ENCODE data around the gene GNA14. TPM values are rescaled to one million over a fixed set of nuclear protein-coding genes. Genes with fewer than 3 reads are reported as not detected.

GNA14 gene
- total RNA-seq, 1 experiment from 2014 or later: 0.25 TPM

- ChIA-PET RAD21 (ENCODE audit: low non-redundant PET in 1 of 2, low total read pairs in 2 of 2, uncharacterized antibody in 2 of 2, unreplicated experiment in 2 of 2) (no interaction called here), POLR2A (no interaction called here), CTCF (interaction anchor here (1.8 kb wide), 1 partner anchor 15 kb away, joined by 5 read pairs; no protein-coding TSS in a partner anchor)
- H3K4me2 ChIP-seq (ENCODE audit: low read length): no peak overlapping the region
- no peak overlapping the region for H3K9ac ChIP-seq (ENCODE audit: low read length)
- DNase-seq (ENCODE audit: low read depth, low spot score) (no peak), ATAC-seq (no peak)
- H3K4me3 ChIP-seq (replicated peaks in 1 of 2; ENCODE audit: low read depth in 1 of 2, low read length in 2 of 2): no peak overlapping the region
- no peaks in the 10 kb centered on the region for H4K20me1 ChIP-seq (ENCODE audit: insufficient read depth)
- H2AFZ ChIP-seq (ENCODE audit: low read depth, low read length, poor library complexity, severe bottlenecking): no peak overlapping the region
- no peak overlapping the region for H3K27ac ChIP-seq (ENCODE audit: low read depth, low read length)
- no peaks in the 10 kb centered on the region for H3K36me3 ChIP-seq (ENCODE audit: control insufficient read depth in 1 of 2, insufficient read depth in 2 of 2, low read length in 2 of 2)
- no TSS peak for BruUV-seq (replicated peaks)
- TF ChIP-seq RAD21 (IDR thresholded peaks at IDR 0.05; ENCODE audit: low read depth) (no peak), EZH2phosphoT487 (IDR thresholded peaks at IDR 0.05; ENCODE audit: borderline replicate concordance) (no peak), MAX (IDR thresholded peaks at IDR 0.05) (no peak), CTCF (IDR thresholded peaks at IDR 0.05 in 2 of 3, conservative IDR thresholded peaks at IDR 0.05 in 1 of 3; ENCODE audit: borderline replicate concordance in 1 of 3, insufficient read depth in 1 of 3, low read depth in 2 of 3, low read length in 2 of 3) (no peak), CEBPB (IDR thresholded peaks at IDR 0.05; ENCODE audit: low read depth) (no peak), FOSL1 (IDR thresholded peaks at IDR 0.05; ENCODE audit: low read depth) (no peak), POLR2AphosphoS5 (IDR thresholded peaks at IDR 0.05; ENCODE audit: low read depth, low read length) (no peak), JUND (IDR thresholded peaks at IDR 0.05) (no peak), ZBTB33 (IDR thresholded peaks at IDR 0.05; ENCODE audit: extremely low read depth, insufficient replicate concordance, low read length) (no peak), ELF1 (IDR thresholded peaks at IDR 0.05; ENCODE audit: borderline replicate concordance, low read depth) (no peak), REST (IDR thresholded peaks at IDR 0.05; ENCODE audit: low read depth) (no peak), SP1 (IDR thresholded peaks at IDR 0.05; ENCODE audit: low read depth) (no peak), YY1 (IDR thresholded peaks at IDR 0.05; ENCODE audit: extremely low read depth, insufficient replicate concordance, low read depth, low read length) (no peak), SRF (IDR thresholded peaks at IDR 0.05; ENCODE audit: low read depth) (no peak), ZNF274 (IDR thresholded peaks at IDR 0.05; ENCODE audit: low read depth, low read length) (no peak), CBX3 (IDR thresholded peaks at IDR 0.05; ENCODE audit: low read depth) (no peak)
- H3K4me1 ChIP-seq (ENCODE audit: control insufficient read depth in 1 of 2, insufficient read depth in 2 of 2, low read length in 2 of 2): no peaks in the 10 kb centered on the region
- H3K27me3 ChIP-seq (ENCODE audit: insufficient read depth, low read length): no peaks in the 10 kb centered on the region
- no peaks in the 10 kb centered on the region for H3K79me2 ChIP-seq (ENCODE audit: insufficient read depth, low read length)
- intact Hi-C loops (cut with micrococcal nuclease): no loop called here
- peaks cover 0 to 6% of the 10 kb centered on the region in 2 experiments; a peak in 1 of 4 replicates for H3K9me3 ChIP-seq (ENCODE audit: control insufficient read depth in 1 of 2, insufficient read depth in 1 of 2, low read depth in 1 of 2, low read length in 2 of 2)
- no peaks in the 10 kb centered on the region for H3K9me2 ChIP-seq (ENCODE audit: insufficient read depth)
Observed at GRCh38 chr9:77472646-77473045, 175.5 kb downstream of the GNA14 start.
